Spleen (tissue), 11 donors: Measurements from ENCODE around the gene NOTCH1. TPM values are rescaled to one million over a fixed set of nuclear protein-coding genes. Genes with fewer than 3 reads are reported as not detected.
"Not testable (repeated sequence)": the region's sequence is repeated elsewhere in the genome, so short reads cannot be mapped to it uniquely, and the experiment has no call there.

Experiments
- DNase-seq: peaks from one replicate; pipeline ENCODE4 v3.0.0-alpha.2; 2020
- H3K27ac ChIP-seq, 8 donors: fragments of 200-600 bp; sonication (generic) in 7 of 8; 1 replicate in 4 of 8; 2 replicates in 4 of 8; pipeline versions ENCODE4 v1.5.0 to v1.8.0; 2016 to 2021; ENCODE audit warnings: inconsistent platforms in 4 of 8, mild to moderate bottlenecking in 4 of 8, moderate library complexity in 1 of 8
- H3K27me3 ChIP-seq, 7 donors: fragments of 200-600 bp; sonication (generic) in 6 of 7; replicated peaks in 1 of 7; 1 replicate in 4 of 7; 2 replicates in 3 of 7; pipeline versions ENCODE4 v1.5.0 to v1.8.0; 2016 to 2021; ENCODE audit warnings: inconsistent platforms in 3 of 7, mild to moderate bottlenecking in 1 of 7
- H3K36me3 ChIP-seq, 6 donors: fragments of 200-600 bp; sonication (generic) in 5 of 6; 1 replicate in 4 of 6; 2 replicates in 2 of 6; pipeline versions ENCODE4 v1.5.0 to v1.8.0; 2016 to 2021; ENCODE audit warnings: inconsistent platforms in 2 of 6
- H3K4me1 ChIP-seq, 6 donors: fragments of 200-600 bp; sonication (generic) in 5 of 6; 1 replicate in 3 of 6; 2 replicates in 3 of 6; pipeline versions ENCODE4 v1.5.0 to v1.8.0; 2016 to 2021; ENCODE audit warnings: inconsistent platforms in 3 of 6
- H3K4me3 ChIP-seq, 8 donors: fragments of 200-600 bp; sonication (generic) in 7 of 8; 1 replicate in 4 of 8; 2 replicates in 4 of 8; pipeline versions ENCODE4 v1.5.0 to v1.8.0; 2016 to 2021; ENCODE audit warnings: inconsistent platforms in 4 of 8, mild to moderate bottlenecking in 4 of 8, moderate library complexity in 2 of 8
- H3K9me3 ChIP-seq, 8 donors: fragments of 200-600 bp; sonication (generic) in 7 of 8; 1 replicate in 4 of 8; 2 replicates in 4 of 8; pipeline versions ENCODE4 v1.5.0 to v1.8.0; 2016 to 2021; ENCODE audit warnings: inconsistent platforms in 4 of 8
- CTCF ChIP-seq, 11 experiments: fragments of 200-600 bp in 7 of 11; fragments of 450-650 bp in 4 of 11; sonication (generic) in 4 of 11; IDR thresholded peaks in 8 of 11; conservative IDR thresholded peaks in 3 of 11; 1 replicate in 7 of 11; 2 replicates in 4 of 11; pipeline versions ENCODE4 v1.4.0 to v1.8.0; 2016 to 2021; ENCODE audit warnings: antibody characterized with exemption in 11 of 11, inconsistent platforms in 4 of 11, mild to moderate bottlenecking in 1 of 11
- POLR2A ChIP-seq, 3 donors: fragments of 450-650 bp; IDR thresholded peaks; one replicate each; pipeline ENCODE4 v1.5.1; 2017; ENCODE audit warnings: antibody characterized with exemption in 3 of 3, mild to moderate bottlenecking in 1 of 3
- POLR2AphosphoS5 ChIP-seq, 3 donors: sonication (generic); formaldehyde crosslinking; IDR thresholded peaks; one replicate each; pipeline ENCODE4 v1.5.1; 2017; ENCODE audit warnings: antibody characterized with exemption in 3 of 3
- WGBS, 5 donors: extraction: QIAGEN DNeasy Blood & Tissue Kit in 3 of 5; methylation state at CpG; one replicate each; pipeline versions ENCODE4 v1.1.5 to v1.1.7; 2013 to 2018; 5-methylcytosine and 5-hydroxymethylcytosine counted together
- intact Hi-C: fragments of 100-400 bp; cut with DNase I; formaldehyde crosslinking; loops from one replicate; pipeline ENCODE4 v1.15.0; 2023; ENCODE audit warnings: low total_unique reads
- polyA plus RNA-seq, 3 donors: library from polyadenylated mRNA; stranded (reverse); fragments of 200-250 nt; gene quantifications; one replicate each; pipeline ENCODE4 v1.2.1, GENCODE V29; 2013
- total RNA-seq, 7 donors: library from RNA; depleted of rRNA in 3 of 7; stranded (reverse); fragments of >200 nt in 3 of 7; fragmentation: NEBNext Ultra II Directional in 4 of 7; extraction: Animal tissue kit (Norgen Biotek cat#: 25700) in 4 of 7; gene quantifications; one replicate each; pipeline versions ENCODE4 v1.1.0 to v1.2.1, GENCODE V29; 2016 to 2021
- donor health status: healthy with polysubstance abuse.
- donor health status: DM: no; HTN: no; CAD: no; lungs with moderate emphysema.
- donor health status: DM: no; HTN: no; CAD: no.
- donor health status: Bipolar disorder and iron deficiency.
- donor health status: healthy.
- donor health status: DM: no; HTN: no; CAD: no.
- donor health status: DM: yes; HTN: yes; CAD: no.

The NOTCH1 gene
- total and polyA plus RNA-seq, 10 donors, result 4.9 to 140 (median 93.9) TPM

GRCh38 chr9:136584401-136584932 is 38.6 kb upstream of the NOTCH1 start:
- TF ChIP-seq POLR2AphosphoS5 (IDR thresholded peaks at IDR 0.05) (peak; percentile 38 to 82 (median 60)), POLR2A (IDR thresholded peaks at IDR 0.05) (no peak)
- intact Hi-C loops, result no loop called here
- no peaks in the 10 kb centered on the region for H3K9me3 ChIP-seq
- H3K27me3 ChIP-seq, result peaks cover 0 to 63% (median 11%) of the 10 kb centered on the region in 7 donors
- no peaks in the 10 kb centered on the region for H3K36me3 ChIP-seq
- WGBS, 5 donors, result 49 to 65% (median 55%) methylated on average over 18 to 23 of the region's 23 CpGs
- DNase-seq, result no peak
- peak overlapping the region in 5 of 8 donors; percentile 17 to 60 (median 53) for H3K27ac ChIP-seq
- H3K4me3 ChIP-seq, result no peak overlapping the region
- H3K4me1 ChIP-seq, result peaks cover 23 to 67% (median 49%) of the 10 kb centered on the region in 6 donors

- no peak for TF ChIP-seq POLR2A (IDR thresholded peaks at IDR 0.05)
- TF ChIP-seq CTCF (IDR thresholded peaks at IDR 0.05 in 8 of 11, conservative IDR thresholded peaks at IDR 0.05 in 3 of 11), result no peak
- no peak for TF ChIP-seq POLR2AphosphoS5 (IDR thresholded peaks at IDR 0.05)
- Histone ChIP-seq H3K27me3 (peaks cover 0 to 70% (median 11%) of the 10 kb centered on the region in 7 donors), H3K9me3 (no peaks in the 10 kb centered on the region), H3K4me1 (peaks cover 13 to 66% (median 43%) of the 10 kb centered on the region in 6 donors), H3K4me3 (no peak overlapping the region), H3K27ac (no peak overlapping the region), H3K36me3 (no peaks in the 10 kb centered on the region)
- DNase-seq, result no peak
- intact Hi-C loops, result no loop called here
- WGBS, 5 donors, result 82 to 96% (median 92%) methylated on average over 6 to 11 of the region's 11 CpGs
Observed at GRCh38 chr9:136582977-136583735, 37.3 kb upstream of the NOTCH1 start.

- no peak for DNase-seq
Observed at GRCh38 chr9:136581614-136582447, 36.0 kb upstream of the NOTCH1 start.

GRCh38 chr9:136579650-136580219 is 33.9 kb upstream of the NOTCH1 start:
- Histone ChIP-seq H3K4me1 (peaks cover 0 to 36% (median 18%) of the 10 kb centered on the region in 6 donors), H3K27me3 (peaks cover 0 to 36% (median 0%) of the 10 kb centered on the region in 7 donors)
- H3K4me3 ChIP-seq, H3K36me3 ChIP-seq, intact Hi-C loops, DNase-seq, H3K9me3 ChIP-seq, H3K27ac ChIP-seq: not testable (repeated sequence)
- 85 to 95% (median 87%) methylated on average over 7 to 9 of the region's 9 CpGs for WGBS, 5 donors

More at GRCh38 chr9:136581614-136582447, 36.0 kb upstream of the NOTCH1 start:
- H3K4me3 ChIP-seq, result no peak overlapping the region
- H3K27ac ChIP-seq, result no peak overlapping the region
- intact Hi-C loops, result no loop called here
- no peak for TF ChIP-seq POLR2AphosphoS5 (IDR thresholded peaks at IDR 0.05)
- TF ChIP-seq POLR2A (IDR thresholded peaks at IDR 0.05), result no peak
- TF ChIP-seq CTCF (IDR thresholded peaks at IDR 0.05 in 8 of 11, conservative IDR thresholded peaks at IDR 0.05 in 3 of 11), result no peak
- no peaks in the 10 kb centered on the region for H3K36me3 ChIP-seq
- H3K27me3 ChIP-seq, result peaks cover 0 to 57% (median under 1%) of the 10 kb centered on the region in 7 donors
- WGBS, 5 donors, result 95 to 98% (median 97%) methylated on average over 12 of the region's 12 CpGs
- H3K4me1 ChIP-seq, result peaks cover 0 to 53% (median 30%) of the 10 kb centered on the region in 6 donors
- H3K9me3 ChIP-seq, result no peaks in the 10 kb centered on the region
